ENCODE results near the gene HOMER2.

HOMER2 gene

DNA sequence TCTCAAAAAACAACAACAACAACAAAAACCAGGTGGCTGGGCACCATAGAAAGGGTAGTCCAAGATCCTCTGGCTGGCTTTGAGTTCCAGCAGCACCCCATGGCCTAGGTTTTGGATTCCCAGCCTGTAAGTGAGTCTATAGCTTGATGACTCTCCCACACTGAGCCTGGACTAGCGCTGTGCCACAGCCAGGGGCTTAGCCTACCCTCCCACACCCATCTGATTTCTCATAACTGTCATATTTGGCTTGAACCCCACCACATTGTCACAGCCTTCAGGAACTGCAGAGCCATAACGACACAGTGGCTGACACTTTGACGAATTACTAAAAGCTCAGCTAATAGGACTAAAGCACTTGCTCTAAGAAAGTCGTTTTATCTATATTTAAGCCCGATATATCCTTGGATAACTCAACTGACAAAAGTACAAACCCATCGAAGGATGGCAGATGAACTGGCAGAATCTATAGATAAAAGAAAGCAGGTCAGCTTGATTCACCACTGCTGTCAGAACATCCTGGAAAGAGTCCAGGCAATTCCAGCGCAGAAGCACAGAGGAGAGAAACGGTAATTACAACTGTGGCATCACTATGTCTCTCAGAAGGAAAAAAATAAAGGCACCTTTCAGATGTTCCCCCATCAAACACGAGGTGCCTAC, 62.1 kb downstream of the HOMER2 start:
- H3K9me3 ChIP-seq (ENCODE audit: control insufficient read depth, insufficient read depth, low read depth, low read length), result no peaks in the 10 kb centered on the region
- CTCF ChIA-PET, result no interaction called here

DNA sequence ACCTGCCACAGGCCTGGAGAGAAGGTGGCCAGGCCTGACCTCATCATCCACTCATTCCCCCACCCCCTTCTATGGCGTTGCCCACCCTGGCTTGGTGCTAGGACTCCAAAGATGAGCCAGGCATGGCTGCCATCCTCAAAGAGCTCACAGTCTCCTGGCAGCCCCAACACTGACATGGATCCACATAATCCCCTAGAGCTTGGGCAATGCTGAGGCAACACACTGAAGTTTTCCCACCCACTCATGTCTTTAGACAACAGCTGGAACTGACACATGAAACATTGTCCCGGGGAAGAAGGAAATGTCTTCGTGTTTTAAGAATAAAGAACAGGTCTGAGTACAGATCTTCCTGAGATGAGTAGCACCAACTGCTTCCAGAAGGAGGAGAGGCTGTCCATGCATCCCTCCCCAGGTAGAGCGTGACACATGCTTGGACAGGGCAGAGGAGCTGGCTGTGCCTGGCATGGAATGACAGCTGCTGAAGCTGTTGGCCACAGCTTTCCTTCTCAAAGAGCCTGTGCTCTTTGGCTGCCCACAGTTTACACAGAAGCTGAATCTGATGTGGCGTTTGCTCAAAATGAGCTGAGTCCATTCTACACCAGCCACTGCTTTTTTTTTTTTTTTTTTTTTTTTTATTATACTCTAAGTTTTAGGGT, 70.1 kb downstream of the HOMER2 start:
- TF ChIP-seq ZFP69B (tag by site-specific recombination; IDR thresholded peaks at IDR 0.05) (no peak), ZNF155 (tag by site-specific recombination; IDR thresholded peaks at IDR 0.05) (no peak), ZNF248 (tag by site-specific recombination; IDR thresholded peaks at IDR 0.05) (no peak), ZNF621 (tag by site-specific recombination; IDR thresholded peaks at IDR 0.05) (no peak)
- Histone ChIP-seq H3K36me3 (ENCODE audit: control insufficient read depth in 2 of 2, insufficient read depth in 1 of 2, low read length in 2 of 2) (no peaks in the 10 kb centered on the region; a peak in 1 of 3 replicates), H3K4me3 (ENCODE audit: low read depth, low read length) (no peak overlapping the region), H3K9me3 (ENCODE audit: control insufficient read depth, insufficient read depth, low read depth, low read length) (no peaks in the 10 kb centered on the region), H3K27ac (ENCODE audit: extremely low read depth, low read depth, low read length) (no peak overlapping the region), H3K4me1 (ENCODE audit: control insufficient read depth, insufficient read depth, low read length) (no peaks in the 10 kb centered on the region)
- CTCF ChIA-PET, result no interaction called here
- POLR2A ChIA-PET, result interaction anchor here (0.6 kb wide), 1 partner anchor 11 kb away, joined by 7 read pairs; no protein-coding TSS in a partner anchor

More for the DNA sequence above, 62.1 kb downstream of the HOMER2 start:
- POLR2A ChIA-PET, result interaction anchor here (0.6 kb wide), 1 partner anchor 24 kb away, joined by 3 read pairs; no protein-coding TSS in a partner anchor
- Histone ChIP-seq H3K4me1 (ENCODE audit: control insufficient read depth, insufficient read depth, low read length) (no peaks in the 10 kb centered on the region), H3K4me3 (ENCODE audit: low read depth, low read length) (no peak overlapping the region), H3K36me3 (ENCODE audit: control insufficient read depth in 2 of 2, insufficient read depth in 1 of 2, low read length in 2 of 2) (peaks cover 0 to 8% of the 10 kb centered on the region in 2 experiments; a peak in 1 of 3 replicates), H3K27ac (ENCODE audit: extremely low read depth, low read depth, low read length) (no peak overlapping the region)
- no peak for TF ChIP-seq ZNF19 (tag by site-specific recombination; IDR thresholded peaks at IDR 0.05; ENCODE audit: low read depth)

DNA sequence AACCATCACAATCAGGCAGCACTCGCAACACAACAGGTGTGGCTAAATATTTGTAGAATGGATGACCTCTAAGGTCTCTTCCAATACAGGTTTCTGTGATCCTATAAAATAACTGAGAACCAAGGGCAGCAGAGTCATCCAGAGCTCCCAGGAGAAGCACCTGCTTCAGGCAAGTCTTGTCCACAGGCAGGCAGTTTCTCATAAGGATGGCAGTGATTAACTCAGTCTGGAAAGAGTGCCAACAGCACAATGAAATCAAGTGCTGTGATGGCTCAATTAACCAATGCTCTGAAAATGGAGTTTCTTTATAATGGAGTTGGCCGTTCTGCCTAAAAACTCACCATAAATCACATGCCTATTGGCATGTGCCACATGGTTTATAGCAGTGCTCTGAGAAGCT, 70.8 kb downstream of the HOMER2 start:
- ChIA-PET CTCF (no interaction called here), POLR2A (interaction anchor here (0.6 kb wide), 1 partner anchor 11 kb away, joined by 7 read pairs; no protein-coding TSS in a partner anchor)
- H3K4me1 ChIP-seq (ENCODE audit: control insufficient read depth, insufficient read depth, low read length), result no peaks in the 10 kb centered on the region
- no peaks in the 10 kb centered on the region; a peak in 1 of 3 replicates for H3K36me3 ChIP-seq (ENCODE audit: control insufficient read depth in 2 of 2, insufficient read depth in 1 of 2, low read length in 2 of 2)
- H3K4me3 ChIP-seq (ENCODE audit: low read depth, low read length), result no peak overlapping the region
- H3K27ac ChIP-seq (ENCODE audit: extremely low read depth, low read depth, low read length), result no peak overlapping the region
- H3K9me3 ChIP-seq (ENCODE audit: control insufficient read depth, insufficient read depth, low read depth, low read length), result no peaks in the 10 kb centered on the region
- TF ChIP-seq ZNF404 (tag by site-specific recombination; IDR thresholded peaks at IDR 0.05) (no peak), ZNF707 (tag by site-specific recombination; IDR thresholded peaks at IDR 0.05) (no peak), ZBTB17 (tag by site-specific recombination; IDR thresholded peaks at IDR 0.05) (no peak), ZNF133 (tag by site-specific recombination; IDR thresholded peaks at IDR 0.05) (no peak), ZNF521 (tag by site-specific recombination; IDR thresholded peaks at IDR 0.05) (no peak), ZNF114 (tag by site-specific recombination; IDR thresholded peaks at IDR 0.05) (no peak), FEZF1 (tag by site-specific recombination; IDR thresholded peaks at IDR 0.05) (no peak), GLIS1 (tag by site-specific recombination; IDR thresholded peaks at IDR 0.05) (no peak), ZNF473 (tag by site-specific recombination; IDR thresholded peaks at IDR 0.05) (no peak), ZNF426 (tag by site-specific recombination; IDR thresholded peaks at IDR 0.05) (no peak), MZF1 (tag by site-specific recombination; IDR thresholded peaks at IDR 0.05; ENCODE audit: borderline replicate concordance) (no peak), ZBTB48 (tag by site-specific recombination; IDR thresholded peaks at IDR 0.05) (no peak), ZNF560 (tag by site-specific recombination; IDR thresholded peaks at IDR 0.05; ENCODE audit: borderline replicate concordance) (no peak), ZXDB (tag by site-specific recombination; IDR thresholded peaks at IDR 0.05) (no peak), PRDM1 (tag by site-specific recombination; IDR thresholded peaks at IDR 0.05) (no peak)
- TF ChIP-seq, protein P1, sequence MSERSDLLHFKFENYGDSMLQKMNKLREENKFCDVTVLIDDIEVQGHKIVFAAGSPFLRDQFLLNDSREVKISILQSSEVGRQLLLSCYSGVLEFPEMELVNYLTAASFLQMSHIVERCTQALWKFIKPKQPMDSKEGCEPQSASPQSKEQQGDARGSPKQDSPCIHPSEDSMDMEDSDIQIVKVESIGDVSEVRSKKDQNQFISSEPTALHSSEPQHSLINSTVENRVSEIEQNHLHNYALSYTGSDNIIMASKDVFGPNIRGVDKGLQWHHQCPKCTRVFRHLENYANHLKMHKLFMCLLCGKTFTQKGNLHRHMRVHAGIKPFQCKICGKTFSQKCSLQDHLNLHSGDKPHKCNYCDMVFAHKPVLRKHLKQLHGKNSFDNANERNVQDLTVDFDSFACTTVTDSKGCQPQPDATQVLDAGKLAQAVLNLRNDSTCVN (tag by site-specific recombination; optimal IDR thresholded peaks at IDR 0.05), result no peak
- TF ChIP-seq, protein P2, sequence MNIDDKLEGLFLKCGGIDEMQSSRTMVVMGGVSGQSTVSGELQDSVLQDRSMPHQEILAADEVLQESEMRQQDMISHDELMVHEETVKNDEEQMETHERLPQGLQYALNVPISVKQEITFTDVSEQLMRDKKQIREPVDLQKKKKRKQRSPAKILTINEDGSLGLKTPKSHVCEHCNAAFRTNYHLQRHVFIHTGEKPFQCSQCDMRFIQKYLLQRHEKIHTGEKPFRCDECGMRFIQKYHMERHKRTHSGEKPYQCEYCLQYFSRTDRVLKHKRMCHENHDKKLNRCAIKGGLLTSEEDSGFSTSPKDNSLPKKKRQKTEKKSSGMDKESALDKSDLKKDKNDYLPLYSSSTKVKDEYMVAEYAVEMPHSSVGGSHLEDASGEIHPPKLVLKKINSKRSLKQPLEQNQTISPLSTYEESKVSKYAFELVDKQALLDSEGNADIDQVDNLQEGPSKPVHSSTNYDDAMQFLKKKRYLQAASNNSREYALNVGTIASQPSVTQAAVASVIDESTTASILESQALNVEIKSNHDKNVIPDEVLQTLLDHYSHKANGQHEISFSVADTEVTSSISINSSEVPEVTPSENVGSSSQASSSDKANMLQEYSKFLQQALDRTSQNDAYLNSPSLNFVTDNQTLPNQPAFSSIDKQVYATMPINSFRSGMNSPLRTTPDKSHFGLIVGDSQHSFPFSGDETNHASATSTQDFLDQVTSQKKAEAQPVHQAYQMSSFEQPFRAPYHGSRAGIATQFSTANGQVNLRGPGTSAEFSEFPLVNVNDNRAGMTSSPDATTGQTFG (tag by site-specific recombination; IDR thresholded peaks at IDR 0.05; ENCODE audit: borderline replicate concordance), result no peak

Data from HEK293 (cell line).